Suprapubic skin (tissue), 4 donors: Measurements from ENCODE around the gene ZNF280C.

Source experiments
- EP300 ChIP-seq: sonication (generic); formaldehyde crosslinking; IDR thresholded peaks from one replicate; pipeline ENCODE4 v1.6.1; 2017; ENCODE audit warnings: antibody characterized with exemption
- POLR2A ChIP-seq, 2 donors: fragments of 450-650 bp; IDR thresholded peaks; one replicate each; pipeline ENCODE4 v1.6.1; 2017; ENCODE audit warnings: antibody characterized with exemption in 2 of 2, mild to moderate bottlenecking in 2 of 2, moderate library complexity in 2 of 2
- POLR2AphosphoS5 ChIP-seq, 3 donors: sonication (generic); formaldehyde crosslinking; IDR thresholded peaks; one replicate each; pipeline ENCODE4 v1.6.1; 2017; ENCODE audit warnings: antibody characterized with exemption in 3 of 3
- TF ChIP-seq, protein P1 (sequence below), 2 donors: fragments of 200-600 bp in 1 of 2; fragments of 450-650 bp in 1 of 2; sonication (generic) in 1 of 2; IDR thresholded peaks; one replicate each; pipeline ENCODE4 v1.5.1; 2016 to 2019; ENCODE audit warnings: antibody characterized with exemption in 2 of 2, mild to moderate bottlenecking in 1 of 2, moderate library complexity in 1 of 2

DNA sequence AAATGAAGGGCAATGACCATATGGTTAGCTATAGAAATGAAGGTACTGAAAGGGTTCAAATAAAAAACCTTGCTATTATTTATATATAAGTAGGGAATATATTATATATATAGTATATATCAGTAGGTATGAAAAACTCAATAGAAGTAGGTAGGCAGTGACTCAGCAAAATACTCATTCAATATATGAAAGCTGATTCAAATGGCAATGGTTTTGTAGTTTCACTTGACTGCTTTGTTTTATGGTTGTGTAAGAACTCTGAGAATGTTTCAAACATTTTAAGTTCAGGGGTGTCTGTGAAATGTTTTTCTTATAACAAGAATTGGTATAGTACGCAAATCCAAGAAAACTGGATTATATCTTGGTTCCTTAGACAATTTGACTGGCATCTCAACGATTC, 4.1 kb downstream of the ZNF280C start:
- TF ChIP-seq, protein P1, sequence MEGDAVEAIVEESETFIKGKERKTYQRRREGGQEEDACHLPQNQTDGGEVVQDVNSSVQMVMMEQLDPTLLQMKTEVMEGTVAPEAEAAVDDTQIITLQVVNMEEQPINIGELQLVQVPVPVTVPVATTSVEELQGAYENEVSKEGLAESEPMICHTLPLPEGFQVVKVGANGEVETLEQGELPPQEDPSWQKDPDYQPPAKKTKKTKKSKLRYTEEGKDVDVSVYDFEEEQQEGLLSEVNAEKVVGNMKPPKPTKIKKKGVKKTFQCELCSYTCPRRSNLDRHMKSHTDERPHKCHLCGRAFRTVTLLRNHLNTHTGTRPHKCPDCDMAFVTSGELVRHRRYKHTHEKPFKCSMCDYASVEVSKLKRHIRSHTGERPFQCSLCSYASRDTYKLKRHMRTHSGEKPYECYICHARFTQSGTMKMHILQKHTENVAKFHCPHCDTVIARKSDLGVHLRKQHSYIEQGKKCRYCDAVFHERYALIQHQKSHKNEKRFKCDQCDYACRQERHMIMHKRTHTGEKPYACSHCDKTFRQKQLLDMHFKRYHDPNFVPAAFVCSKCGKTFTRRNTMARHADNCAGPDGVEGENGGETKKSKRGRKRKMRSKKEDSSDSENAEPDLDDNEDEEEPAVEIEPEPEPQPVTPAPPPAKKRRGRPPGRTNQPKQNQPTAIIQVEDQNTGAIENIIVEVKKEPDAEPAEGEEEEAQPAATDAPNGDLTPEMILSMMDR (IDR thresholded peaks at IDR 0.05), result no peak
- TF ChIP-seq POLR2AphosphoS5 (IDR thresholded peaks at IDR 0.05) (no peak), POLR2A (IDR thresholded peaks at IDR 0.05) (no peak), EP300 (no peak)
